Breast epithelium (tissue), 3 donors: Measurements from ENCODE around the gene ELMO1.

ENCODE experiments used
- POLR2AphosphoS5 ChIP-seq, 3 donors: sonication (generic); formaldehyde crosslinking; IDR thresholded peaks; one replicate each; pipeline ENCODE4 v1.6.1; 2017; ENCODE audit warnings: antibody characterized with exemption in 3 of 3
- TF ChIP-seq, protein P1 (sequence below), 3 donors: fragments of 450-650 bp; IDR thresholded peaks; one replicate each; pipeline ENCODE4 v1.5.1; 2016 to 2017; ENCODE audit warnings: antibody characterized with exemption in 3 of 3, mild to moderate bottlenecking in 3 of 3, moderate library complexity in 3 of 3

DNA sequence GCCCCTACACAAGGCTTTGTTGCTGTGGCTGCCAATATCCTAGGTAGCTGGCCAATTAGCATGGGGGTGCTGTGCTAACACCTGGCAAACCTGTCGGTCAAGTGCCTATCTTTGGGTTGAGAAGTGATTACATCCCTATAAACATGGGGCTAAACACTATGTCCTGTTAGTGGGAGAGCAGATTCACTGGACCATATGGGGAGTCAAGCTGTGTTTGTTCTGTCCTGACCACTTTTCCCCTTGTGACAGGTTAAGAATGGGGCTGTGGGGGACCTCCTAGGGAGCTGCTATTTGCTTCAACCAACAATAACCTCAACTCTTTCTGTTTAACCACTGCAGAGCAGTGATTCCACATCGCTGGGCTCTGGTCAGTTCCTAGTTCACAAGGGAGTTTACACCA lies 572.9 kb downstream of the ELMO1 start:
- TF ChIP-seq, protein P1, sequence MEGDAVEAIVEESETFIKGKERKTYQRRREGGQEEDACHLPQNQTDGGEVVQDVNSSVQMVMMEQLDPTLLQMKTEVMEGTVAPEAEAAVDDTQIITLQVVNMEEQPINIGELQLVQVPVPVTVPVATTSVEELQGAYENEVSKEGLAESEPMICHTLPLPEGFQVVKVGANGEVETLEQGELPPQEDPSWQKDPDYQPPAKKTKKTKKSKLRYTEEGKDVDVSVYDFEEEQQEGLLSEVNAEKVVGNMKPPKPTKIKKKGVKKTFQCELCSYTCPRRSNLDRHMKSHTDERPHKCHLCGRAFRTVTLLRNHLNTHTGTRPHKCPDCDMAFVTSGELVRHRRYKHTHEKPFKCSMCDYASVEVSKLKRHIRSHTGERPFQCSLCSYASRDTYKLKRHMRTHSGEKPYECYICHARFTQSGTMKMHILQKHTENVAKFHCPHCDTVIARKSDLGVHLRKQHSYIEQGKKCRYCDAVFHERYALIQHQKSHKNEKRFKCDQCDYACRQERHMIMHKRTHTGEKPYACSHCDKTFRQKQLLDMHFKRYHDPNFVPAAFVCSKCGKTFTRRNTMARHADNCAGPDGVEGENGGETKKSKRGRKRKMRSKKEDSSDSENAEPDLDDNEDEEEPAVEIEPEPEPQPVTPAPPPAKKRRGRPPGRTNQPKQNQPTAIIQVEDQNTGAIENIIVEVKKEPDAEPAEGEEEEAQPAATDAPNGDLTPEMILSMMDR (IDR thresholded peaks at IDR 0.05) = no peak
- TF ChIP-seq POLR2AphosphoS5 (IDR thresholded peaks at IDR 0.05) = no peak
